GM23338 (cell line): ENCODE data around the gene DAPK2.

Experiments
- CREB1 ChIP-seq: fragments of 250-450 bp; sonication (Bioruptor Pico); IDR thresholded peaks from 2 replicates; pipeline ENCODE4 v1.5.0; 2020; ENCODE audit warnings: low read depth, mild to moderate bottlenecking, moderate library complexity
- EZH2 ChIP-seq: fragments of 200-600 bp; sonication (generic); IDR thresholded peaks from one replicate; pipeline ENCODE4 v1.8.0; 2017; ENCODE audit warnings: antibody characterized with exemption, mild to moderate bottlenecking, low read depth; ENCODE audit not compliant: unreplicated experiment
- EZH2phosphoT487 ChIP-seq: fragments of 200-600 bp; sonication (generic); IDR thresholded peaks from one replicate; pipeline ENCODE4 v1.8.1; 2018; ENCODE audit warnings: antibody characterized with exemption; ENCODE audit not compliant: unreplicated experiment
- JUNB ChIP-seq: IDR thresholded peaks from one replicate; pipeline ENCODE4 v1.6.1; 2016; ENCODE audit warnings: antibody characterized with exemption; ENCODE audit not compliant: unreplicated experiment
- NANOG ChIP-seq: IDR thresholded peaks from 2 replicates; pipeline ENCODE4 v1.6.1; 2016; ENCODE audit warnings: antibody characterized with exemption, borderline replicate concordance
- POLR2AphosphoS5 ChIP-seq: IDR thresholded peaks from 2 replicates; pipeline ENCODE4 v1.6.1; 2016; ENCODE audit warnings: antibody characterized with exemption, low read depth
- STAT1 ChIP-seq: IDR thresholded peaks from one replicate; pipeline ENCODE4 v1.6.1; 2016; ENCODE audit warnings: antibody characterized with exemption; ENCODE audit not compliant: unreplicated experiment
- ZNF114 ChIP-seq: fragments of 250-450 bp; sonication (Bioruptor Pico); IDR thresholded peaks from 2 replicates; pipeline ENCODE4 v1.5.0; 2020; ENCODE audit warnings: mild to moderate bottlenecking, moderate library complexity
- ZNF331 ChIP-seq: fragments of 250-450 bp; sonication (Bioruptor Pico); IDR thresholded peaks from 2 replicates; pipeline ENCODE4 v1.5.0; 2020; ENCODE audit warnings: low read depth, mild to moderate bottlenecking, moderate library complexity
- TF ChIP-seq, protein P1 (sequence below), 2 experiments: fragments of 200-600 bp in 1 of 2; sonication (generic) in 1 of 2; conservative IDR thresholded peaks; 2 replicates each; pipeline versions ENCODE4 v1.5.1 to v1.6.1; 2016 to 2017; ENCODE audit warnings: antibody characterized with exemption in 2 of 2, low read depth in 2 of 2, mild to moderate bottlenecking in 2 of 2, moderate library complexity in 1 of 2
- TF ChIP-seq, protein P2 (sequence below): fragments of 250-450 bp; sonication (Bioruptor Pico); IDR thresholded peaks from 2 replicates; pipeline ENCODE4 v1.5.0; 2020; ENCODE audit warnings: mild to moderate bottlenecking, moderate library complexity
- TF ChIP-seq, protein P3 (sequence below): IDR thresholded peaks from one replicate; pipeline ENCODE4 v1.6.1; 2018; ENCODE audit warnings: antibody characterized with exemption; ENCODE audit not compliant: unreplicated experiment
- TF ChIP-seq, protein P4 (sequence below): IDR thresholded peaks from 2 replicates; pipeline ENCODE4 v1.6.1; 2016; ENCODE audit warnings: antibody characterized with exemption

DNA sequence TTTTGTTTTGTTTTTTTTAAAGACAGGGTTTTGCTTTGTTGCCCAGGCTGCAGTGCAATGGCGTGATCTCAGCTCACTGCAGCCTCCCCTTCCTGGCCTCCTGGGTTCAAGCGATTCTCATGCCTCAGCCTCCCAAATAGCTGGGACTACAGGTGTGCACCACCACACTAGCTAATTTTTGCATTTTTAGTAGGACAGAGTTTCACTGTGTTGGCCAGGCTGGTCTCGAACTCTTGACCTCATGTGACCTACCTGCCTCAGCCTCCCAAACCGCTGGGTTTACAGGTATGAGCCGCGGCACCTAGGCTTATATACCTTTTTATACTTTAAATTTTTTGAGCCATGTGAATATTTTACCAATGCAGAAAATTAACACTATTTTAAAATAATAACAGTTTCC, 155.7 kb downstream of the DAPK2 start:
- TF ChIP-seq JUNB: no peak
- TF ChIP-seq, protein P1, sequence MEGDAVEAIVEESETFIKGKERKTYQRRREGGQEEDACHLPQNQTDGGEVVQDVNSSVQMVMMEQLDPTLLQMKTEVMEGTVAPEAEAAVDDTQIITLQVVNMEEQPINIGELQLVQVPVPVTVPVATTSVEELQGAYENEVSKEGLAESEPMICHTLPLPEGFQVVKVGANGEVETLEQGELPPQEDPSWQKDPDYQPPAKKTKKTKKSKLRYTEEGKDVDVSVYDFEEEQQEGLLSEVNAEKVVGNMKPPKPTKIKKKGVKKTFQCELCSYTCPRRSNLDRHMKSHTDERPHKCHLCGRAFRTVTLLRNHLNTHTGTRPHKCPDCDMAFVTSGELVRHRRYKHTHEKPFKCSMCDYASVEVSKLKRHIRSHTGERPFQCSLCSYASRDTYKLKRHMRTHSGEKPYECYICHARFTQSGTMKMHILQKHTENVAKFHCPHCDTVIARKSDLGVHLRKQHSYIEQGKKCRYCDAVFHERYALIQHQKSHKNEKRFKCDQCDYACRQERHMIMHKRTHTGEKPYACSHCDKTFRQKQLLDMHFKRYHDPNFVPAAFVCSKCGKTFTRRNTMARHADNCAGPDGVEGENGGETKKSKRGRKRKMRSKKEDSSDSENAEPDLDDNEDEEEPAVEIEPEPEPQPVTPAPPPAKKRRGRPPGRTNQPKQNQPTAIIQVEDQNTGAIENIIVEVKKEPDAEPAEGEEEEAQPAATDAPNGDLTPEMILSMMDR (conservative IDR thresholded peaks at IDR 0.05; ENCODE audit: low read depth in 2 of 2): no peak
- TF ChIP-seq CREB1: no peak
- TF ChIP-seq, protein P2, sequence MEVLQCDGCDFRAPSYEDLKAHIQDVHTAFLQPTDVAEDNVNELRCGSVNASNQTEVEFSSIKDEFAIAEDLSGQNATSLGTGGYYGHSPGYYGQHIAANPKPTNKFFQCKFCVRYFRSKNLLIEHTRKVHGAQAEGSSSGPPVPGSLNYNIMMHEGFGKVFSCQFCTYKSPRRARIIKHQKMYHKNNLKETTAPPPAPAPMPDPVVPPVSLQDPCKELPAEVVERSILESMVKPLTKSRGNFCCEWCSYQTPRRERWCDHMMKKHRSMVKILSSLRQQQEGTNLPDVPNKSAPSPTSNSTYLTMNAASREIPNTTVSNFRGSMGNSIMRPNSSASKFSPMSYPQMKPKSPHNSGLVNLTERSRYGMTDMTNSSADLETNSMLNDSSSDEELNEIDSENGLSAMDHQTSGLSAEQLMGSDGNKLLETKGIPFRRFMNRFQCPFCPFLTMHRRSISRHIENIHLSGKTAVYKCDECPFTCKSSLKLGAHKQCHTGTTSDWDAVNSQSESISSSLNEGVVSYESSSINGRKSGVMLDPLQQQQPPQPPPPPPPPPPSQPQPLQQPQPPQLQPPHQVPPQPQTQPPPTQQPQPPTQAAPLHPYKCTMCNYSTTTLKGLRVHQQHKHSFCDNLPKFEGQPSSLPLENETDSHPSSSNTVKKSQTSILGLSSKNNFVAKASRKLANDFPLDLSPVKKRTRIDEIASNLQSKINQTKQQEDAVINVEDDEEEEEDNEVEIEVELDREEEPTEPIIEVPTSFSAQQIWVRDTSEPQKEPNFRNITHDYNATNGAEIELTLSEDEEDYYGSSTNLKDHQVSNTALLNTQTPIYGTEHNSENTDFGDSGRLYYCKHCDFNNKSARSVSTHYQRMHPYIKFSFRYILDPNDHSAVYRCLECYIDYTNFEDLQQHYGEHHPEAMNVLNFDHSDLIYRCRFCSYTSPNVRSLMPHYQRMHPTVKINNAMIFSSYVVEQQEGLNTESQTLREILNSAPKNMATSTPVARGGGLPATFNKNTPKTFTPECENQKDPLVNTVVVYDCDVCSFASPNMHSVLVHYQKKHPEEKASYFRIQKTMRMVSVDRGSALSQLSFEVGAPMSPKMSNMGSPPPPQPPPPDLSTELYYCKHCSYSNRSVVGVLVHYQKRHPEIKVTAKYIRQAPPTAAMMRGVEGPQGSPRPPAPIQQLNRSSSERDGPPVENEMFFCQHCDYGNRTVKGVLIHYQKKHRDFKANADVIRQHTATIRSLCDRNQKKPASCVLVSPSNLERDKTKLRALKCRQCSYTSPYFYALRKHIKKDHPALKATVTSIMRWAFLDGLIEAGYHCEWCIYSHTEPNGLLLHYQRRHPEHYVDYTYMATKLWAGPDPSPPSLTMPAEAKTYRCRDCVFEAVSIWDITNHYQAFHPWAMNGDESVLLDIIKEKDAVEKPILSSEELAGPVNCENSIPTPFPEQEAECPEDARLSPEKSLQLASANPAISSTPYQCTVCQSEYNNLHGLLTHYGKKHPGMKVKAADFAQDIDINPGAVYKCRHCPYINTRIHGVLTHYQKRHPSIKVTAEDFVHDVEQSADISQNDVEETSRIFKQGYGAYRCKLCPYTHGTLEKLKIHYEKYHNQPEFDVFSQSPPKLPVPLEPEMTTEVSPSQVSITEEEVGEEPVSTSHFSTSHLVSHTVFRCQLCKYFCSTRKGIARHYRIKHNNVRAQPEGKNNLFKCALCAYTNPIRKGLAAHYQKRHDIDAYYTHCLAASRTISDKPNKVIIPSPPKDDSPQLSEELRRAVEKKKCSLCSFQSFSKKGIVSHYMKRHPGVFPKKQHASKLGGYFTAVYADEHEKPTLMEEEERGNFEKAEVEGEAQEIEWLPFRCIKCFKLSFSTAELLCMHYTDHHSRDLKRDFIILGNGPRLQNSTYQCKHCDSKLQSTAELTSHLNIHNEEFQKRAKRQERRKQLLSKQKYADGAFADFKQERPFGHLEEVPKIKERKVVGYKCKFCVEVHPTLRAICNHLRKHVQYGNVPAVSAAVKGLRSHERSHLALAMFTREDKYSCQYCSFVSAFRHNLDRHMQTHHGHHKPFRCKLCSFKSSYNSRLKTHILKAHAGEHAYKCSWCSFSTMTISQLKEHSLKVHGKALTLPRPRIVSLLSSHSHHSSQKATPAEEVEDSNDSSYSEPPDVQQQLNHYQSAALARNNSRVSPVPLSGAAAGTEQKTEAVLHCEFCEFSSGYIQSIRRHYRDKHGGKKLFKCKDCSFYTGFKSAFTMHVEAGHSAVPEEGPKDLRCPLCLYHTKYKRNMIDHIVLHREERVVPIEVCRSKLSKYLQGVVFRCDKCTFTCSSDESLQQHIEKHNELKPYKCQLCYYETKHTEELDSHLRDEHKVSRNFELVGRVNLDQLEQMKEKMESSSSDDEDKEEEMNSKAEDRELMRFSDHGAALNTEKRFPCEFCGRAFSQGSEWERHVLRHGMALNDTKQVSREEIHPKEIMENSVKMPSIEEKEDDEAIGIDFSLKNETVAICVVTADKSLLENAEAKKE (CRISPR knock-in tag): no peak
- no peak for TF ChIP-seq POLR2AphosphoS5
- no peak for TF ChIP-seq ZNF331 (CRISPR knock-in tag)
- TF ChIP-seq, protein P3, sequence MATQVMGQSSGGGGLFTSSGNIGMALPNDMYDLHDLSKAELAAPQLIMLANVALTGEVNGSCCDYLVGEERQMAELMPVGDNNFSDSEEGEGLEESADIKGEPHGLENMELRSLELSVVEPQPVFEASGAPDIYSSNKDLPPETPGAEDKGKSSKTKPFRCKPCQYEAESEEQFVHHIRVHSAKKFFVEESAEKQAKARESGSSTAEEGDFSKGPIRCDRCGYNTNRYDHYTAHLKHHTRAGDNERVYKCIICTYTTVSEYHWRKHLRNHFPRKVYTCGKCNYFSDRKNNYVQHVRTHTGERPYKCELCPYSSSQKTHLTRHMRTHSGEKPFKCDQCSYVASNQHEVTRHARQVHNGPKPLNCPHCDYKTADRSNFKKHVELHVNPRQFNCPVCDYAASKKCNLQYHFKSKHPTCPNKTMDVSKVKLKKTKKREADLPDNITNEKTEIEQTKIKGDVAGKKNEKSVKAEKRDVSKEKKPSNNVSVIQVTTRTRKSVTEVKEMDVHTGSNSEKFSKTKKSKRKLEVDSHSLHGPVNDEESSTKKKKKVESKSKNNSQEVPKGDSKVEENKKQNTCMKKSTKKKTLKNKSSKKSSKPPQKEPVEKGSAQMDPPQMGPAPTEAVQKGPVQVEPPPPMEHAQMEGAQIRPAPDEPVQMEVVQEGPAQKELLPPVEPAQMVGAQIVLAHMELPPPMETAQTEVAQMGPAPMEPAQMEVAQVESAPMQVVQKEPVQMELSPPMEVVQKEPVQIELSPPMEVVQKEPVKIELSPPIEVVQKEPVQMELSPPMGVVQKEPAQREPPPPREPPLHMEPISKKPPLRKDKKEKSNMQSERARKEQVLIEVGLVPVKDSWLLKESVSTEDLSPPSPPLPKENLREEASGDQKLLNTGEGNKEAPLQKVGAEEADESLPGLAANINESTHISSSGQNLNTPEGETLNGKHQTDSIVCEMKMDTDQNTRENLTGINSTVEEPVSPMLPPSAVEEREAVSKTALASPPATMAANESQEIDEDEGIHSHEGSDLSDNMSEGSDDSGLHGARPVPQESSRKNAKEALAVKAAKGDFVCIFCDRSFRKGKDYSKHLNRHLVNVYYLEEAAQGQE: no peak
- TF ChIP-seq EZH2: no peak
- no peak for TF ChIP-seq NANOG
- TF ChIP-seq STAT1: no peak
- no peak for TF ChIP-seq EZH2phosphoT487
- TF ChIP-seq, protein P4, sequence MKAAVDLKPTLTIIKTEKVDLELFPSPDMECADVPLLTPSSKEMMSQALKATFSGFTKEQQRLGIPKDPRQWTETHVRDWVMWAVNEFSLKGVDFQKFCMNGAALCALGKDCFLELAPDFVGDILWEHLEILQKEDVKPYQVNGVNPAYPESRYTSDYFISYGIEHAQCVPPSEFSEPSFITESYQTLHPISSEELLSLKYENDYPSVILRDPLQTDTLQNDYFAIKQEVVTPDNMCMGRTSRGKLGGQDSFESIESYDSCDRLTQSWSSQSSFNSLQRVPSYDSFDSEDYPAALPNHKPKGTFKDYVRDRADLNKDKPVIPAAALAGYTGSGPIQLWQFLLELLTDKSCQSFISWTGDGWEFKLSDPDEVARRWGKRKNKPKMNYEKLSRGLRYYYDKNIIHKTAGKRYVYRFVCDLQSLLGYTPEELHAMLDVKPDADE: no peak
- no peak for TF ChIP-seq ZNF114
